DLD1 (cell line): ENCODE measurements around the gene WWTR1.

Source experiments
- in situ Hi-C: cut with HindIII; loops from 2 replicates; pipeline ENCODE4 v1.10.0; 2017; ENCODE audit warnings: low sequenced_read_pairs

Gene WWTR1

DNA sequence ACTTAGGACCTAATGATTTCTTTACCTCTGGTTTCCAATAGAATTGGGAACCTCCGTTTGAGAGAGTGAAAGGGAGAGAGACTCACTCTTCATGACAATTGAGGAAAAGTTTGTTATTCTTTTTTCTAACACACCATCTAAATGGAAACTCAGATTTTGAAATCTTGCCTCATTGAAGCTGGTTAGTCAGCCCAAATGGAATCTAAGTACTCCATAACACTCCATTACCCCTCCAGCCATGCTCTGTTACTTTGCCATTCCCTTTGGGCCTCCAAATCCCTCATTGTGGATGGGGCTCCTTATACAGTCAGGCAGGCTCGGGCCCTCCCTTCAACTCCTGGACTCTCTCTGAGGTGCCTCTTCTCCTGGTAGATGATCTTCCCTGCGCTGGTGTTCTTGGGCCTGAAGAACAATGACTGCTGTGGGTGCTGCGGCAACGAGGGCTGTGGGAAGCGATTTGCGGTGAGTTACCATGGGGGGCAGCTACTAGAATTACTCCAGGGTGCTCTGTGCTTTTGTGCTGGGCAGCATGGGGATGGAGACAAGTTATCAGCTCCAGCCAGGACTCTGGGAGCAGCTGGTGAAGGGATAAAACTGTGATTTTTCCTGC, 182.3 kb downstream of the WWTR1 start:
- in situ Hi-C loops: no loop called here

DNA sequence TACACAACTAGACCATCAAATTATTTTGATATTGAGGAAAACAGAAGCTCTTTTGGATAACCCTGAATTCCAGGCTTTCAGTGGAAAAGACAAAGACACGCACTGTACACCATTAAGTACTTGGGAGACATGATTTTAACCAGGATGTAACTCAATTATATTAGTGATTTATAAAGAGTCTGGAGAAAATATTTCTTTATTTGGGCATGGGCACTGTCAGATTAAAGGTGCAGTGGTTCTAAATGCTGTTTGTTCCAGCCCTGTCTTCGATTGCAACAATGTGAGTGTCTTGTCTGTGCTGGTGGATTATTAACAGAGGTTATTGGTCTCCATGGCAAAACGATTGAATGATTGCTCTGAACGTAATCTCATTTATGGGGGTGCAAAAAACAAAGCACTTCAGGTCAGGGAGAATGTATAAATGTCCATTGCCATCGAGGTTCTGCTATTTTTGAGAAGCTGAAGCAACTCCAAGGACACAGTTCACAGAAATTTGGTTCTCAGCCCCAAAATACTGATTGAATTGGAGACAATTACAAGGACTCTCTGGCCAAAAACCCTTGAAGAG, 183.5 kb downstream of the WWTR1 start, which contains the start of gene TM4SF4:
Gene TM4SF4 (plus strand): TSS at position 448 of the 568 bp plus-strand sequence. CDS start 181 bp downstream, outside the sequence.
- in situ Hi-C loops: no loop called here

DNA sequence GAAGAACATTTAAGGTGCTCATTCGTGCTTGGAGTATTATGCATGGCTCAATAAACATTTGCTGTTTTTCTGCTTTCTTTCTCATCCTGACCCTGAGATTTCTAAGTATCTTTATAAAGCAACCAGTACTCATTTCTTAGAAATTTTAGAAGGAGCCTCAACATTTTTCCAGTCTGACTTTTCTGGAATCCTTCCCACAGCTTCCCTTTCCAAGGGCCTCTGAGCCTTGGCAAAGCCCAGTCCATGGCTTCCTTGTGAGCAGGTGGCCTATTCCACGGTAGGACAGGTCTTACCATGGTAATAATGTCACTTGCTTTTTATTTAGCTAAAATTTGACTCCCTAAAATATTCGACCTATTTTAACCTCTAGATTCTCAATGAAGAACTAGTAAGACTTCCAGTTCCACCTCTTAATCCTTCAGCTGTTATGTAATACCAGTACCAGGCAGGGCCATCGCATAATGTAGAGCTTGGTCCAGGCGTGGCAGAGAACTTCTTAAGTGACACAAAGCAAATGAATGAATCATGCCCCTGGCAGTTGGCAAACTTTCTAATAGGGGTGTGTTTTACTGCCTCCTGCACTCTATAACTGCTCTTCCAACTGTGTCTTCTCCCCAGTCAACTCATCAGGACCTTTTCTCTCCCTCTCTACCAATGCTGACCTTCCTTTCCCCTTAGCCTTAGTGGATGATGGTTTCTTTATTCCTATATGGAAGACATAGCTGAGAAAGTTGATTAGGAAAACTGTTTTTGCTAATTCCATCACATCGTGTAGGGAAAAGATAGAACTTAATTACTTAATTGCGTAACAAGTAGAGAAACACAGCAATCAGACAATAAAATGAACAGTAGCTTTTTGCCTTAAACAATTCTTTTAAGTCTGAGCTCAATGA, 184.2 kb downstream of the WWTR1 start:
- in situ Hi-C loops: no loop called here

DNA sequence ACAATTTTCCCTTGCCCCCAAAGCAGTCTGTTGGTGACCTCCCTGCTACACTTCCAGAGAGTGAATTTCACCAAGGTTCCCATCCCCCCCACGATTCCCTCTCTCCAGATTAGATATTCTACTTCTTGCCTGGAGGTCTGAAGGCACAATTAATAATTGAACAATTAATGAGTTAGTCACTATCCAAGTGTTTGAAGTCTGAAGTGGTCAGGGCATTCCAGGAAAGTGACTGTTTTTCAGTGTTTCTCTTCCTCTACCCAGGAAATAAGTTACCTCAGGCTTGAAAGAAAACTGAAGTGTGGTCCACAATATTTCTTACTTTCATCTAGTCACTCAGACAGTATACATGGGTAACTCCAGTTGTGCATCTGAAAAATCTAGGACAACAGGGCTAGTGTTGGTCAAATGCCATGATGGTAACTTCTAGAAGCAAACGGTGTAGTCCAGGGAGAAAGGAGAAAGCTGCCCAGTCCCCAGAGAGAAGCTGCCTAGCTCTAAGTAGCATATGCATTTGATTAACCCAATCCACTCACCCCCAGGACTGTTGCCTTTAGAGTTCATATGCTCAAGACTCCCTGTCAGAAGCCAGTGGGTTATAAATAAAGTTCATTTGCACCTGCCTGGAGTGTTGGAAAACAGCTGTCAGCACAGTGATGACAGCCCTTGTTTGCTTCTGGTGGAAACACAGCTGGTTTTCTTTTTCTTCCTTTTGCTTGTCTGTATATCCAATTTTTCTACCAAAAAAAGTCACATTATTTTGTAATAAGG, 185.6 kb downstream of the WWTR1 start:
- in situ Hi-C loops: no loop called here

DNA sequence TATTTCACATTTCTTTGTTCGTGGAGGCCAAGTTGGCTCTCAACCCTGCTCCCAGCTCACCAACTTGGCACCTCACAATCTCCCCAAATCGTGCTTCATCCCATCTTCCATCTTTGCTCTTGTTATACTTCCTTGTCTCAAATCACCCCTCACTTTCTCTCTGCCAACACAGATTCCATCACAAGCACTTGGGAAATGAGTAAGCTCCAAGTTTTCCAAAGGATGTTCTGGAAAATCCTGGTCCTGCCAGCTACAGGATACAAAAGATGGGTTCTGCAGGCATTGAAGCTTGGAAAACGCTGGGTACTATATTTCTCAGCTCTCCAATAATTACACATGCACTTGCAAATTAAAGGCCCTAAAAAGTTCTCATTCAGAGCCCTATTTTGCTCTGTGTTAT, 187.4 kb downstream of the WWTR1 start:
- in situ Hi-C loops: no loop called here

DNA sequence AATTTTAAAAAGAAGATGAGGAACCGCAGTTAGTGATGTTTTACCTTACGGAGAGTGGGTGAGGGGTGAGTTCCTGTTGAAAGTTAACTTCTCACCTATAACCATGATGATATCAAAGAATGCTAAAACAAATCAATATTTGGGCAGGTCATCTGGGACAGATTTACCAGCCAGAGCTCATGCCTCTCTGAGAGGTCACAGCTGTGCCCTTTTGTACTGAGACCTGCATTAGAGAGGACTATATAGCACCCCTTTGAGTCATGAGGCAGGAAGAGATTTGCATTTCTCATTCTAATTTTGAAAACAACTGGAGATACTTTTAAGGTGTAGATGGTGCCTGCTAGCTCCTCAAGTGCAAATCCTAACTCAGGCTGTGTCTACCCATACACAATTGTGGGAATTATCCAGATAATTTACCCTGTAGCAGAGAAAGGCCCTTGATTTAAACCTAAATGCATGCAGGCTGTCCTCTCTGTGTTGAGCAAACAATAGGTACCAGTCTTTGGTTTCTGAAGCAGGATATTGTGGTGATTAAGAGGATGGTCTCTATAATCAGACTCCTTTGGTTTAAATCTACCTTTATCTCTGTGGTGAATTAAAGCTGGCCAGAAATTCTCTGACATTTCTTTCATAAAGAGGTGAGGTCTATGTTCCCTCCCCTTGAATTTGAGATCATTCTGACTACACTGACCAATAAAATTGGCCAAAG, 189.2 kb downstream of the WWTR1 start:
- in situ Hi-C loops: no loop called here
